A673 (cell line): Measurements from ENCODE around the gene ACER1.

Experiments
- EZH2 ChIP-seq: fragments of 200-600 bp; sonication (generic); IDR thresholded peaks from 2 replicates; pipeline ENCODE4 v1.6.1; 2017; ENCODE audit warnings: borderline replicate concordance, low read depth, mild to moderate bottlenecking, mixed read lengths, antibody characterized with exemption, low read length; ENCODE audit not compliant: poor library complexity, severe bottlenecking
- TF ChIP-seq, protein P1 (sequence below): fragments of 300-800, 200-600 bp; sonication (generic); conservative IDR thresholded peaks from 2 replicates; pipeline ENCODE4 v1.5.1; 2017; ENCODE audit warnings: low read depth, mild to moderate bottlenecking, antibody characterized with exemption, low read length, moderate library complexity, mixed read lengths

DNA sequence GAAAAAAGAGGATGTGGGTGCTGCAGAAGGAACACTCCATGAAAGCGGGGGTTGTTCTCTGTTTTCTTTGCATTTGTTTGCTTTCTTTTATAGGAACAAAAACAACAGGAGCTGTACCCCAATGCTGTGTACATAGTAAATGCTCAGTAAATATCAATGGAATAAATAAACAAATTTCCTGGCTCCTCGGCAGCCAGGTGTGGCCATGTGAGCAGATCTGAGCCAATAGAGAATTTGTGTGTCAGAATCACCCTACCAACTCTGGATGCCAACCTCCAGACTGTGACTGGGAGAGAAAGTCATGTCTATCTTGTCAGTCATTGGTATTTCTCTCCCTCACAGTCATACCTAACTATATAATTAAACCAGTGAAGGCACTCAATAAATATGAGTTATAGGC lies 17.3 kb upstream of the ACER1 start:
- TF ChIP-seq, protein P1, sequence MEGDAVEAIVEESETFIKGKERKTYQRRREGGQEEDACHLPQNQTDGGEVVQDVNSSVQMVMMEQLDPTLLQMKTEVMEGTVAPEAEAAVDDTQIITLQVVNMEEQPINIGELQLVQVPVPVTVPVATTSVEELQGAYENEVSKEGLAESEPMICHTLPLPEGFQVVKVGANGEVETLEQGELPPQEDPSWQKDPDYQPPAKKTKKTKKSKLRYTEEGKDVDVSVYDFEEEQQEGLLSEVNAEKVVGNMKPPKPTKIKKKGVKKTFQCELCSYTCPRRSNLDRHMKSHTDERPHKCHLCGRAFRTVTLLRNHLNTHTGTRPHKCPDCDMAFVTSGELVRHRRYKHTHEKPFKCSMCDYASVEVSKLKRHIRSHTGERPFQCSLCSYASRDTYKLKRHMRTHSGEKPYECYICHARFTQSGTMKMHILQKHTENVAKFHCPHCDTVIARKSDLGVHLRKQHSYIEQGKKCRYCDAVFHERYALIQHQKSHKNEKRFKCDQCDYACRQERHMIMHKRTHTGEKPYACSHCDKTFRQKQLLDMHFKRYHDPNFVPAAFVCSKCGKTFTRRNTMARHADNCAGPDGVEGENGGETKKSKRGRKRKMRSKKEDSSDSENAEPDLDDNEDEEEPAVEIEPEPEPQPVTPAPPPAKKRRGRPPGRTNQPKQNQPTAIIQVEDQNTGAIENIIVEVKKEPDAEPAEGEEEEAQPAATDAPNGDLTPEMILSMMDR = no peak
- TF ChIP-seq EZH2 = no peak
